GM21737 (cell line): ENCODE results near the gene ASS1.

Source experiments
- ATAC-seq: cut with Tn5 transposase; IDR thresholded peaks from one replicate; pipeline ENCODE4 v1.9.1; 2021; ENCODE audit warnings: mild to moderate bottlenecking, moderate library complexity; ENCODE audit not compliant: unreplicated experiment

The ASS1 gene

GRCh38 chr9:130526854-130527650 is 82.3 kb downstream of the ASS1 start:
- ATAC-seq, result no peak

- ATAC-seq, result no peak
Observed at GRCh38 chr9:130527651-130528310, 83.0 kb downstream of the ASS1 start.

GRCh38 chr9:130528674-130529073 is 83.9 kb downstream of the ASS1 start:
- ATAC-seq, result no peak

GRCh38 chr9:130530938-130531337 is 86.2 kb downstream of the ASS1 start:
- no peak for ATAC-seq

- ATAC-seq, result no peak
Observed at GRCh38 chr9:130531670-130532069, 86.9 kb downstream of the ASS1 start.

- ATAC-seq, result no peak
Observed at GRCh38 chr9:130532426-130533080, 87.8 kb downstream of the ASS1 start.

GRCh38 chr9:130535818-130536521 is 91.2 kb downstream of the ASS1 start:
- no peak for ATAC-seq

- no peak for ATAC-seq
Observed at GRCh38 chr9:130536701-130537107, 91.9 kb downstream of the ASS1 start.

- ATAC-seq, result no peak
Observed at GRCh38 chr9:130537346-130538050, 92.7 kb downstream of the ASS1 start.

- no peak for ATAC-seq
Observed at GRCh38 chr9:130539420-130540223, 94.9 kb downstream of the ASS1 start.

GRCh38 chr9:130541533-130541932 is 96.8 kb downstream of the ASS1 start:
- ATAC-seq, result no peak

- no peak for ATAC-seq
Observed at GRCh38 chr9:130542038-130542437, 97.3 kb downstream of the ASS1 start.

GRCh38 chr9:130542457-130543228 is 97.9 kb downstream of the ASS1 start:
- no peak for ATAC-seq

- ATAC-seq, result no peak
Observed at GRCh38 chr9:130543368-130543767, 98.6 kb downstream of the ASS1 start.

- ATAC-seq, result no peak
Observed at GRCh38 chr9:130543859-130544258, 99.1 kb downstream of the ASS1 start.

- ATAC-seq, result no peak
Observed at GRCh38 chr9:130544364-130544763, 99.6 kb downstream of the ASS1 start.

GRCh38 chr9:130548103-130548502 is 103.3 kb downstream of the ASS1 start:
- no peak for ATAC-seq

- no peak for ATAC-seq
Observed at GRCh38 chr9:130549093-130549735, 104.5 kb downstream of the ASS1 start.
